AG04450 (cell line): ENCODE results near the gene YES1. TPM values are rescaled to one million over a fixed set of nuclear protein-coding genes. Genes with fewer than 3 reads are reported as not detected.

Experiments
- CTCF ChIA-PET: fragments of 300-600, 350-600 bp; formaldehyde crosslinking; extraction: SDS; loops from one replicate; lab custom pipeline; 2022; ENCODE audit warnings: antibody characterized with exemption, inconsistent platforms; lab: Charles Lee
- POLR2A ChIA-PET: fragments of 350-600 bp; formaldehyde crosslinking; extraction: SDS; loops from one replicate; lab custom pipeline; 2021; ENCODE audit warnings: antibody characterized with exemption, inconsistent platforms; lab: Yijun Ruan, JAX
- DNase-seq: peaks from one replicate; pipeline ENCODE4 v3.0.0-alpha.2; 2011; ENCODE audit warnings: low read depth, low spot score
- H3K27ac ChIP-seq: one replicate; pipeline ENCODE4 v1.5.1; 2012; ENCODE audit warnings: low read depth, low read length, control low read depth
- H3K27me3 ChIP-seq: one replicate; pipeline ENCODE4 v1.6.0; 2012; ENCODE audit warnings: low read length; ENCODE audit not compliant: control insufficient read depth, insufficient read depth
- H3K4me3 ChIP-seq: 2 replicates; pipeline ENCODE4 v1.5.1; 2011; ENCODE audit warnings: mild to moderate bottlenecking, low read depth, low read length, control low read depth
- H3K9me3 ChIP-seq: 2 replicates; pipeline ENCODE4 v1.5.1; 2012; ENCODE audit warnings: low read length; ENCODE audit not compliant: control insufficient read depth, insufficient read depth
- polyA plus RNA-seq: library from polyadenylated mRNA; depleted of rRNA; stranded (reverse); fragments of >200 nt; gene quantifications from 2 replicates; pipeline ENCODE4 v1.2.3, GENCODE V29; 2011
- TF ChIP-seq, protein P1 (sequence below): IDR thresholded peaks from 2 replicates; pipeline ENCODE4 v1.5.1; 2011; ENCODE audit warnings: low read depth, low read length, control low read depth, inconsistent platforms

YES1 gene
- polyA plus RNA-seq, 1 experiment, result 23.3 TPM

DNA sequence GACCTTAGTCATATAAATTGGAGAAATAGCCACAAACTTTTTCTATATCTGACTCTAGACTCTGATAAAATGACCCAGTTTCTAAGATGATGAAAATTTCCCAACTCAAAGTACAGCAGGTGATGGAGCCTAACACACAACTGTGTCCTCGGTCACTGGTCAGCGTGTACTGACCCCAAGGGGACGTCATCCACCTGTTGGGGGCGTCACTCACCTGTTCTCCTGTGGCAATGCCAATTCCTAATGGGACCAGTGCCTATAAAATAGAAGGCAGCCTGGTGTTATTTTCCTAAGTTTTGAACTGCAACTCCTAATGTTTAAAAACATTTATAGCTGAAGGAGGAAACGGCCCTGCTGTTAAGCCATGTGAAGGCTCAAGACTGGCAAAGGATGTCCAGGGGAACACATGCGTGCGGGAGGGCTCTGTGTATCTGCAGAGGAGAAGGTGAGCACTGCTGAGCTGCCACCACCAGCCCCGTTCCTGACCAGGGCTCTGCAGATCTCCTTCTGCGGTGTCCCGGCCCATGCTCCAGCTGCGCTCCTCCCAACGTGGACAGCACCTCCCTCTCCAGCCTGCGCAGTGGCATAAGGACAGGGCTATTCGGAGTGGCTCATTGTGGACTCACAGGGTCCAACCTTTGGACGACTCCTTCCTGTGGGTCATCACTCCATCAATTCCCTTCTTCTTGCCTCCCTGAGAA is 133.4 kb downstream of the YES1 start:
- no peak overlapping the region for H3K27ac ChIP-seq
- no peak for DNase-seq
- no peaks in the 10 kb centered on the region for H3K9me3 ChIP-seq
- TF ChIP-seq, protein P1, sequence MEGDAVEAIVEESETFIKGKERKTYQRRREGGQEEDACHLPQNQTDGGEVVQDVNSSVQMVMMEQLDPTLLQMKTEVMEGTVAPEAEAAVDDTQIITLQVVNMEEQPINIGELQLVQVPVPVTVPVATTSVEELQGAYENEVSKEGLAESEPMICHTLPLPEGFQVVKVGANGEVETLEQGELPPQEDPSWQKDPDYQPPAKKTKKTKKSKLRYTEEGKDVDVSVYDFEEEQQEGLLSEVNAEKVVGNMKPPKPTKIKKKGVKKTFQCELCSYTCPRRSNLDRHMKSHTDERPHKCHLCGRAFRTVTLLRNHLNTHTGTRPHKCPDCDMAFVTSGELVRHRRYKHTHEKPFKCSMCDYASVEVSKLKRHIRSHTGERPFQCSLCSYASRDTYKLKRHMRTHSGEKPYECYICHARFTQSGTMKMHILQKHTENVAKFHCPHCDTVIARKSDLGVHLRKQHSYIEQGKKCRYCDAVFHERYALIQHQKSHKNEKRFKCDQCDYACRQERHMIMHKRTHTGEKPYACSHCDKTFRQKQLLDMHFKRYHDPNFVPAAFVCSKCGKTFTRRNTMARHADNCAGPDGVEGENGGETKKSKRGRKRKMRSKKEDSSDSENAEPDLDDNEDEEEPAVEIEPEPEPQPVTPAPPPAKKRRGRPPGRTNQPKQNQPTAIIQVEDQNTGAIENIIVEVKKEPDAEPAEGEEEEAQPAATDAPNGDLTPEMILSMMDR, result no peak
- ChIA-PET CTCF (no interaction called here), POLR2A (no interaction called here)
- no peak overlapping the region for H3K4me3 ChIP-seq
- no peaks in the 10 kb centered on the region for H3K27me3 ChIP-seq

- ChIA-PET CTCF (interaction anchor here (1.2 kb wide), 1 partner anchor 153 kb away, joined by 5 read pairs; no protein-coding TSS in a partner anchor), POLR2A (no interaction called here)
- TF ChIP-seq, protein P1, result no peak
- Histone ChIP-seq H3K4me3 (no peak overlapping the region), H3K27me3 (no peaks in the 10 kb centered on the region), H3K27ac (no peak overlapping the region), H3K9me3 (no peaks in the 10 kb centered on the region)
- DNase-seq, result no peak
Measured at GRCh38 chr18:677951-678381, 134.1 kb downstream of the YES1 start.

DNA sequence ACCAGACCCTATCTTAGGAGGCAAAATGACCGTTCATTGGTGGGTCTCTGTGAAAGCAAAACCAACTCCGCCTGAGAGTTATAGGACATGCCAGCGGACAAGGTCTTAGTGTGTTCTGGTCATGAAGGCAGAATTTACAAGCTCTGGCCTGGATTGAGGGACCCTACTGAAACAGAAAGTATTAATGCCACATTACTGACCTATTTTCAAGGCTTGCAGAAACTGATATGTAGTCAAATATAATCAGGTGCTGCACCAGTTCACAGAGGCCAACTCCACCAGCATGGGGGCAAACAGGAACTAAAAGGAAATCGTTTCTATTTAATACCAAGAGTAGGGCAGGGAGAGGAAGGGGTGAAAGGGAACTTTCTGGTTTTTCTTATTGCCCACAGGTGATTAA is 134.9 kb downstream of the YES1 start:
- Histone ChIP-seq H3K27ac (no peak overlapping the region), H3K9me3 (no peaks in the 10 kb centered on the region), H3K4me3 (no peak overlapping the region), H3K27me3 (no peaks in the 10 kb centered on the region)
- ChIA-PET POLR2A (interaction anchor here (0.6 kb wide), 1 partner anchor 279 kb away, joined by 3 read pairs; no protein-coding TSS in a partner anchor), CTCF (interaction anchor here (1.2 kb wide), 1 partner anchor 153 kb away, joined by 5 read pairs; no protein-coding TSS in a partner anchor)
- TF ChIP-seq, protein P1, result no peak
- no peak for DNase-seq

DNA sequence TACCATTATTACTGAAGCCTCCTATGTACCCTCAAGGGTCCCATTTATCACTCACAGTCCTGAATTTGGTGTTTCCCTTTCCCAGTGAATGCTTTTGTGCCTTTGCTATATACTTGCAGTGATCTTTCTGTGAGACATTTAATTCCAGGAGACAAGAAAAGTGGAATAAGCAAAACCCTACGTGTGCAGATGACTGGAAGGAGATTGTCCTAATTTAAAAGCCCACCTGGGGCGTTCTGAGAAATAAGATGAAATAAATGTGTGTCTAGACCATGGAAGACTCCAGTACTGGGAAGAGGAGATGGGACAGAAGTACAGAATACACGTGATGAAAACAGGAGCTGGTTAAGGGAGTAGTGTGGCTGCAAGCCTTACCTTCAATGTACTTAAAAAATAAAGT is 135.3 kb downstream of the YES1 start:
- ChIA-PET POLR2A (no interaction called here), CTCF (interaction anchor here (1.2 kb wide), 1 partner anchor 154 kb away, joined by 5 read pairs; no protein-coding TSS in a partner anchor)
- no peaks in the 10 kb centered on the region for H3K9me3 ChIP-seq
- DNase-seq, result no peak
- no peak overlapping the region for H3K27ac ChIP-seq
- TF ChIP-seq, protein P1, result no peak
- H3K4me3 ChIP-seq, result no peak overlapping the region
- no peaks in the 10 kb centered on the region for H3K27me3 ChIP-seq

- Histone ChIP-seq H3K4me3 (no peak overlapping the region), H3K27ac (no peak overlapping the region), H3K27me3 (no peaks in the 10 kb centered on the region), H3K9me3 (no peaks in the 10 kb centered on the region)
- POLR2A ChIA-PET, result no interaction called here
- DNase-seq, result no peak
- CTCF ChIA-PET, result no interaction called here
- TF ChIP-seq, protein P1, result no peak
Measured at GRCh38 chr18:676069-676468, 136.0 kb downstream of the YES1 start.
